NCI-H1417 (cell line): Measurements from ENCODE around the gene PPP4R3B.
A peak's percentile ranks its signal among the peaks of the same experiment; 100 is the strongest.
"Not testable (repeated sequence)": the region's sequence is repeated elsewhere in the genome, so short reads cannot be mapped to it uniquely, and the experiment has no call there.

Experiments used
- DNase-seq, 3 experiments: peaks; one replicate each; lab custom pipeline; 2025; lab: John Stamatoyannopoulos, UW

Gene PPP4R3B

DNA sequence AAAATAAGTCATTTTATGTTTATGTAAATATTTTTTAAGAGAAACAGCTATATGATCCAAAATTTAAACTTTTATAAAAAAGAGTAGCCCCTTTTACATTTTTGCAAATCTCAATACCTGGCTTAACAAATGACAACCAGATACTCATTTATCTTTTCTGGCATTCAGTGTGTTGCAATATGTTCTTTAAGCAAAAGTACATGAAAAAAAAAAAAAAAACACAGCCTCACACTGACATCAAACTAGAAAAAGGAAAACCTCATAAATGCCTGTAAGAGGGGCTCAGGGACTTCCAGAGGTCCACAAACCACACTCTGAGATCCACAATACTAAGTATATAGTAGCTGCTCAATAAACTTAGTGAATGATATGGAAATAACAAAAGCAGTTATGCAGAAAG lies 21.9 kb downstream of the PPP4R3B start:
- no peak for DNase-seq

DNA sequence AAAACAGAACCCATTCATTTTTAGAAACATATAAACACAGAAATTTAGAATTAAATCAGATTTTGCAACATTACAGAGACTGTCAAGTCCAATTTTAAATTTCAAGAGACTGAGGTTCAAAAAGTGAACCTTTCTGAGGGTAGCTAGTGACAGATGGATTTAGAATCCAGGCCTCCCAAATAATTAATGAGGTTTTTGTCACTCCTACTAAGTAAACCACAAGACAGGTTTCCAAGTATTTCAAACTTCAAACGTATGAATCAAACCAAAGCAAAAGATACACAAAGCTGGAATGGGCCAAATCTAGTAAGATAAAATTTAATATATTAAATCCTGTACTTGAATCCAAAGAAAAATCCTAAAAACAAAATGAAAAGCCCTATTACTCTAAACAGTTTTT lies 25.3 kb downstream of the PPP4R3B start:
- no peak for DNase-seq

DNA sequence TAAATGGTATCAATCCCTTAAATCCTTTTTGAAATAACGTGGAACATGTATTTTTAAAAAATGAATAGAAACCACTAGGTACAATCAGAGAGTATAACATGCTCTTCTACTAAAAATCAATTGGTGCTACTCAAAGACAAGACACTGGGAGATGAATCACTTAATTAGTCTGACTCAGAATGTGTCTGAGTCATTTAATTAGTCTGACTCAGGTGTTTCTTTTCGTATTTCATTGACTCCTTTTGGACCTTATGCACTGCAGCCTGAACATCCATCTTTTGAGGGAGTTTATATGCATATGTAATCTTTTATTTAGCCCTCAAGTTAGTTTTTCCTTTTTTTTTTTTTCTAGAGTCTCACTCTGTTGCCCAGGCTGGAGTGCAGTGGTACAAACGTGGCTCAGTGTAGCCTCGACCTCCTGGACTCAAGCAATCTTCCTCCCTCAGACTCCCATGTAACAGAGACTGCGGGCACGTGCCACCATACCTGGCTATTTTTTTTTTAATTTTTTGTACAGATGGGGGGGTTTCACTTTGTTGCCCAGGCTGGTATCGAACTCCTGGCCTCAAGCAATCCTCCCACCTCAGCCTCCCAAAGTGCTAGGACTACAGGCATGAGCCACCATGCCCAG lies 26.5 kb downstream of the PPP4R3B start:
- DNase-seq: peak in 1 of 3 experiments; percentile 18

DNA sequence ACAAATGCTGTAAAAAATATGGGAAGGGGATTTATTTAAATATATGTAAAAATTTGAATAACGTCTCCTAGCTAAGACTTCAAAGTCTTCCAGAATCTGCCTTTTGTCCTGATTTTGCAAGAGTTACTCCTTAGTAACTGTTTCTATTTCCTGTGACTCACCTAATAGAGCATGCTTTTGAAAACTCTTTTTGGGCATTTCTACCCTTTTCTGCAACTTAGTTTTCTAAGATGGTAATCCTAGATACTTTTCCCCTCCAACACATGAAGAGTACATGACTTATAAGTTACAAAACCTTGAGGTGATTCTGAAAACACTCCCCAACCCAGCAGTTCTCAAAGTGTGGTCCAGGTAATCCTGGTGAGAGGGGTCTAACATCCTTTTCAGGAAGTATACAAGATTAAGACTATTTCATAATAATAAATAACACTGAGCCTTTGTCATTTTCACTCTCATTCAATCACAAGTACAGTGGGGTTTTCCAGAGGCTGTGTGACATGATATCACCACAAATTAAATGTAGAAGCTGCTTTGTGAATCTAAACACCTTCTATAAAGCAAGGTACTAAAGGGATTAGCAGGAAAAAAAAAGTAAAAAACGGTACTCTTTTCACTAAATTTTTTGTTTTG lies 31.9 kb downstream of the PPP4R3B start:
- no peak for DNase-seq

DNA sequence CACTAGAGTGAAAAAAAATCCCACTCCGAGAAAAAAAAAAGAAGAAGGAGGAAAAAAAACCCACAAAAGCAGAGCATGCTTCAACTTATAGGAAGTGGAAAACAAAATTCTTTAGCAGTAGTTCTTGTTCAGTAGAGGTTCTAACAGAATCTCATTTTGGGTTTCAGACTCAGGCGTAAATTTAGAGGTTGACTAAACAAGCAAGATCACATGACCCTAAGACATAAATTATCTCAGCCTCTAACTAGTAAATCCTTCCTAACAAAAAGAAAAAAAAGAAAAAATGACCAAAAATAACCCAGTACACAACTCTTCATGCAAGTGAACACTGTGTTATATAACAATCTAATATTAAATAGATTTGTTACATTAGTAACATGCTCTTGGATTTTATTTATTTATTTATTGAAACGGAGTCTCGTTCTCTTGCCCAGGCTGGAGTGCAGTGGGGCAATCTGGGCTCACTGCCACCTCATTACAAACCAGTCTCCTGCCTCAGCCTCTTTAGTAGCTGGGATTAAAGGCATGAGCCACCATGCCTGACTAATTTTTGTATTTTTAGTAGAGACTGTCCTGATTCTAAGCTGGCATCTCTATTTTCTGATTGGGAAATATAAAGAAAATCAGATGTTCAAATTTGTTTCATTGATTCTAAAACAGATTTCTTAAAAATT lies 35.4 kb downstream of the PPP4R3B start:
- DNase-seq: no peak

DNA sequence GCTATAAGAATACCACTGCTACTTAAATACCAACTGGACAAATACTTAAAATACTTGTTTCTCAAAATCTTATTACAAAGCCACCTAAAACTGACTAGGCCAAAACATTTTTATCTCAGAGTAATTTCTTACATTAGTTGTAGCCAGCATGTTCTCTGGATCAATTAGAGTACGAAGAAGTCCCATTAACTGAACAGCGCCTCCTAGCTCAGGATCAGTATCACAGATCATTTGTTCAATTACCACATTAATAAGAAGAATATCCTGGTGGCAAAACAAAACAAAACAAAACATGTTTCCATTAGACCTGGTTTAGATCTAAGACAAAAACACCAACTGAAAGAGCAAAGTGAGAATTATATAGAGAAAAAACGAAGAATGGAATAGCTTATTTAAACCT lies 36.0 kb downstream of the PPP4R3B start:
- no peak for DNase-seq

DNA sequence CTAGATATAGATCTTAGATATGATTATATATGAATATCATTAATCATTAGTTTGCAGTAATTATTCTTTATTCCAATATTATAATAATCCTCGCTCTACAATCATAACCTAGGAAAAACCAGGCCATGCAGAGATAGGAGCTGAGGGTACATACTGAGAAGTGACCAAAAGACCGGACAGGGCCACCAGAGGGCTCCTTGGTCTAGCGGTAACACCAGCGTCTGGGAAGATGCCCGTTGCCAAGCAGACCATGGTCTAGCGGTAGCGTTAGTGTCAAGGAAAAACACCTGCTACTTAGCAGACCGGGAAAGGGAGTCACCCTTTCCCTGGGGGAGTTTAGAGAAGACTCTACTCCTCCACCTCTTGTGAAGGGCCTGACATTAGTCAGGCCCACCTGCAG lies 48.4 kb downstream of the PPP4R3B start:
- DNase-seq: peak in 1 of 3 experiments; percentile 4

DNA sequence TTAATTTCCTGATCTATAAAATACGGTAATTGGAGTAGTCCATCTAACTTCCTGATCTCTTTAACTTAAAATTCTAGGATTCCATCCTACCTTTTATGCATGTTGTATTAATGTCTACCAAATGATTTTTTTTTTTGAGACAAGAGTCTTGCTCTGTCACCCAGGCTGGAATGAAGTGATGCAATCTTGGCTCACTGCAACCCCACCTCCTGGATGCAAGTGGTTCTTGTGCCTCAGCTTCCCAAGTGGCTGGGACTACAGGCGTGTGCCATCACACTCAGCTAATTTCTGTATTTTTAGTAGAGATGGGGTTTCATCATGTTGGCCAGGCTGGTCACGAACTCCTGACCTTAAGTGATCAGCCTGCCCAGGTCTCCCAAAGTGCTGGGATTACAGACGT lies 50.1 kb downstream of the PPP4R3B start:
- DNase-seq: no peak

- no peak for DNase-seq
Observed at GRCh38 chr2:55565613-55566012, 51.8 kb downstream of the PPP4R3B start.

GRCh38 chr2:55560855-55561254 lies 56.6 kb downstream of the PPP4R3B start:
- no peak for DNase-seq

GRCh38 chr2:55556809-55557208 lies 60.6 kb downstream of the PPP4R3B start:
- no peak for DNase-seq

GRCh38 chr2:55555977-55556376 lies 61.4 kb downstream of the PPP4R3B start:
- DNase-seq: no peak

- no peak for DNase-seq
Observed at GRCh38 chr2:55553321-55553720, 64.1 kb downstream of the PPP4R3B start.

DNA sequence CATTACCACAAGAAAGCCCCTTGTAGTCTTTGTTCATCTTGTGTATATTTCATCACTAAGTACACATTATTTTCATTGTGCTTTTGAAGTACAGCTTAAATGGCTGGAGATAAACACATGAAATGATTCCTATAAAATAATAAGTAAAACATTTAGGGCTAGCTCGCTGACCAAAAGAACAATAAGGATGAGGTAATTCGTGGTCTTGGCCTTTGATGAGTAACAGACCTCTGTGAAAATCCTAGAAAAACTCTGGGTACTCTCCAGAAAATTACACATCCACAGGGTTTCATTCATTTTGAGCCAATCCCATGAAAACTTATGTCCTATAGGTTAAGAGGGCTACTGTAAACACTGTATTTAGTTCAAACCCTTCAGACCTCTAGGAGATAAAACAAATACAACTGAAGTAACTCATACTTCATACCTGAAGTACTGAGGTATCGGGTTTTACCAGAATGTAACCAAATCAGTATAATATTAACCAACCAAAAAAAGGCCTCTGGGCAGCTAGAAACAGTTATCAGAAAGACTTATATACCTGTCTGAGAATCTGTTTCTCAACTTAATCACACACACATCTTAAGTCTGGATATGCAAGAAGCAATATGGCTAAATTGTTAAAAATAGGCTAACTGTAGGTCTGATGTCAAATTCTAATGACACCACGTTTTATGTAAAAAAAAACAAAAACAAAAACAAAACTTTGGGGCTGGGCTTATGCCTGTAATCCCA lies 66.9 kb downstream of the PPP4R3B start:
- DNase-seq: peak in 1 of 3 experiments; percentile 64

- not testable (repeated sequence) for DNase-seq
Observed at GRCh38 chr2:55547679-55548078, 69.7 kb downstream of the PPP4R3B start.

DNA sequence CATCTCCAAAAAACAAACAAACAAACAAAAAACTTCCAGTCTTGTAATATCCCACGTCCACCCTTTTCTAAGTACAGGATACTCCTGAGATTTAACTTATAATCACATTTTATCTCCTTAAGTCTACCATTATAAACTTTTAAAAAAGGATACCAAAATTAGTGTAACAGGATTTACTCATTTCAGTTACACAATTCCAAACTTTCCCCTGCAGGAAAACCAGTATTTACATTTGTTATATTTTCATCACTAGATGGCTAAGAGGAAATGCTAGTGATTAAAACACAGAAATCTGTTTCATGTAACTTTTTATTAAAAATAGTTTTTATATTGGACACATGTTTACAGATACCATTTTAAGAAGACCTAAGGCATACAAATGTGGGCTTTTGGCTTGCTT lies 70.4 kb downstream of the PPP4R3B start:
- no peak for DNase-seq

DNA sequence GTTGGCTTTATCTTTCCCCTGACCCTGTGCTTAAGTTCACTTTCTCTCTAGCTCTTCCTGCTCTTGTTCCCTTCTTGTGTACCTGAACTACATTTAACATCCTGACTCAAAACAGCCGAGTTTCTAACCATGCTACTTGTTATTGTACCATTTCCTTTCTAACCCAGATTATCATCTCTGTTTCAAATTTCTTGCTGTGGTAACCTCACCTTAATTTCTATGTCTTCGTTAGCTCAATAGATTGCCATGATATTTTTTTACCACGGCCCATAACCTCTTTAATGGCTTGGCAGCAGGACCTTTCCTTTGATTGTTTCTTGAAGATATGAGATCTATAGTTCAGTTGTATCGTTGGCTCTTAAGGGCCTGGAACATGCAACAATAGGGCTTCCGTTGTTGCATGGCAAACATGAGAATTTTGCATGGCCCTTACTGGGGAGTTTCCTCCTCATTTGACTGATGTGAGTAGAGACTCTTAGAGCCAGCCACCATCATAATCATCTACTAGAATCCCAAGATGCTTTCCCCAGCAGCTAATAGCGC lies 86.8 kb downstream of the PPP4R3B start:
- no peak for DNase-seq

GRCh38 chr2:55526174-55526573 lies 91.2 kb downstream of the PPP4R3B start:
- DNase-seq: no peak

- DNase-seq: no peak
Observed at GRCh38 chr2:55524884-55525437, 92.5 kb downstream of the PPP4R3B start.

DNA sequence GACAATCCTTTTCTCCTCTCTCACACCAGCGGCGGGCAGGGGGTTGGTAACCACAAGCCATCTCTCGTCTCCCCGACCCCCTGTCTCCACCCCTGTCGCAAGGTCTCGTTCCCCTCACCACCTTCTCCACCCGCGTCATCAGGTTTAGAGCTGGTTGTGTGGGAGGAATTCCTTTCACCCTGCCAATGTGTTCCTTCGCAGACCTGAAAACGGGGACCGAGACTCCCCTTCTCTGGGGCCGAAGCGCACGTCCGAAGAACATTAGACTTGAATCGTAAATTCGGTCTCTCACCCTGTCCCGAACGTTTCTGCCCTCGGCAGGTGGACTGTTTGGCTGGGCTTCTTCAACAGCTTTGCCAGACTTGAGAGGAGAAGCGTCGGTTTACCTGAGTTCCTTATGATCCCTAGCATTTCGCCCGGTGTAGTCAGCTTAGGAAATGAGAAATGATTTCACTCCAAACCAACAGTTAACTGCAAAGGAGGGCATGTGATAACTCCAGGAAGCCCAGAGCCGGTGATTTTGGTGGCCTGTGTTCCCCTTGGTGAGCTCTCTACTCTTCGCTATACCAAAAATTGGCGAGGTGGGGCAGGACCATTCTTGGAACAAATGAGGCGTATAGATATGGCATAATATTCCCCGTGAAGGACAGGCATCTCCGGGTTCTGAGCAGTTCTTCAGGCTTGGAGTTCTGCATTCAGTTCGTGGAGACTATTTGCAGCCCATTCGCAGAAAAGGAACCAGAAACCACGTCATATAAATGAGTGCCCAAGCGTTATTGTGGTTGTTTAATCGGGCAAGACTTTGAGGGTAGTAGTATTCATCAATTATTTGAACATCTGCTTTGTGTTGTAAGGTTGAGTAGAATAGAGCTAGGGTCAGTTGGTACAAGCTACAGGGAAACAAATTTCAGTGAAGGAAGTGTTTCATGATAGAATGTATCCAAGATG lies 97.2 kb downstream of the PPP4R3B start:
- DNase-seq: peak; percentile 38 to 85 (median 63)

DNA sequence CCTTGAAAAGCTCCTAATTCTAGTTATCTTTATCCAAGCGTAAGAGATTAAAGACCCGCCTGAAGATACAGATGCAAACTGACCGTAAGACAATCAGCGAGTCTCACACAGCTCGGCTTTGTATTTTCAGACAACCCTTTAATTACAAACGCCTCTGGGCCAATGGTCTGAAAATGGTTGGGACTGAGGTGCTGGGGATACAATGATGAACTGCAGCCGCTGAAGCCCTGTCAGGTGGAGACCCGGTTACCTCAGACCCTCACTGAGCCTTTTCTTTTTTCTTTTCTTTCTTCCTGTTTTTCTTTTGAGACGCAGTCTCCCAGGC lies 98.6 kb downstream of the PPP4R3B start:
- DNase-seq: peak in 2 of 3 experiments; percentile 82 to 88
